Panc1 (cell line): Measurements from ENCODE around the gene ILK. TPM values are rescaled to one million over a fixed set of nuclear protein-coding genes. Genes with fewer than 3 reads are reported as not detected.
A peak's percentile ranks its signal among the peaks of the same experiment; 100 is the strongest.

ENCODE experiments used
- ATAC-seq: fragments of 200-7000 bp; cut with Tn5 transposase; 2 replicates; pipeline ENCODE4 v1.9.1; 2020; ENCODE audit warnings: mild to moderate bottlenecking, moderate library complexity
- BruUV-seq: library from RNA; stranded (reverse); fragments of 400-500 nt; replicated peaks from 2 replicates; lab custom pipeline; 2021; lab: Mats Ljungman, UMichigan
- CTCF ChIA-PET: fragments of 300-600 bp; sonication (Branson Sonifier 250); formaldehyde crosslinking; loops from one replicate; lab custom pipeline; 2022; ENCODE audit warnings: antibody characterized with exemption; lab: Charles Lee
- POLR2A ChIA-PET: fragments of 300-600 bp; sonication (Branson Sonifier 250); formaldehyde crosslinking; loops from one replicate; lab custom pipeline; 2022; ENCODE audit warnings: antibody characterized with exemption; lab: Charles Lee
- DNase-seq: peaks from one replicate; pipeline ENCODE4 v3.0.0-alpha.2; 2010; ENCODE audit warnings: low read depth, low spot score
- H3K27ac ChIP-seq: 2 replicates; pipeline ENCODE4 v1.5.1; 2011; ENCODE audit warnings: mild to moderate bottlenecking, low read length, inconsistent platforms
- H3K27me3 ChIP-seq: fragments of 200-500 bp; sonication (Bioruptor generic); 2 replicates; pipeline ENCODE4 v1.6.0; 2014; ENCODE audit warnings: low read length, inconsistent platforms; ENCODE audit not compliant: control insufficient read depth, insufficient read depth
- H3K36me3 ChIP-seq: fragments of 200-500 bp; sonication (Bioruptor generic); 2 replicates; pipeline ENCODE4 v1.5.1; 2014; ENCODE audit warnings: inconsistent platforms, mild to moderate bottlenecking, low read length, moderate library complexity; ENCODE audit not compliant: control insufficient read depth, insufficient read depth
- H3K4me1 ChIP-seq: 2 replicates; pipeline ENCODE4 v1.5.1; 2011; ENCODE audit warnings: inconsistent platforms, mild to moderate bottlenecking, low read length, moderate library complexity; ENCODE audit not compliant: control insufficient read depth, insufficient read depth
- H3K4me3 ChIP-seq, 2 experiments: 2 replicates each; pipeline ENCODE4 v1.5.1; 2011 to 2012; ENCODE audit warnings: low read depth in 2 of 2, low read length in 2 of 2, mild to moderate bottlenecking in 2 of 2, inconsistent platforms in 1 of 2, moderate library complexity in 1 of 2
- H3K9me3 ChIP-seq: fragments of 200-500 bp; sonication (Bioruptor generic); 2 replicates; pipeline ENCODE4 v1.5.1; 2014; ENCODE audit warnings: low read depth, mild to moderate bottlenecking, inconsistent platforms, low read length, moderate library complexity; ENCODE audit not compliant: control insufficient read depth, insufficient read depth
- POLR2AphosphoS5 ChIP-seq: IDR thresholded peaks from 2 replicates; pipeline ENCODE4 v1.6.1; 2012; ENCODE audit warnings: mild to moderate bottlenecking, low read depth, low read length, moderate library complexity
- SIN3A ChIP-seq: IDR thresholded peaks from 2 replicates; pipeline ENCODE4 v1.6.1; 2012; ENCODE audit warnings: low read depth, mild to moderate bottlenecking, low read length, moderate library complexity, borderline replicate concordance; ENCODE audit not compliant: insufficient read depth
- TCF7L2 ChIP-seq: IDR thresholded peaks from 2 replicates; pipeline ENCODE4 v1.6.1; 2011; ENCODE audit warnings: mild to moderate bottlenecking, low read depth, low read length, inconsistent platforms
- in situ Hi-C: cut with HindIII; loops from 2 replicates; pipeline ENCODE4 v1.10.0; 2016; ENCODE audit warnings: low sequenced_read_pairs, low pct_unique_long_range_greater_than_20kb
- intact Hi-C: fragments of 100-400 bp; cut with micrococcal nuclease; formaldehyde crosslinking; loops from one replicate; pipeline ENCODE4 v1.10.0; 2022; ENCODE audit not compliant: unreplicated experiment
- total RNA-seq: library from RNA; stranded (reverse); gene quantifications from one replicate; pipeline ENCODE4 v1.2.1, GENCODE V29; 2021; ENCODE audit not compliant: unreplicated experiment
- TF ChIP-seq, protein P1 (sequence below), 2 experiments: IDR thresholded peaks; 2 replicates each; pipeline ENCODE4 v1.6.1; 2011 to 2012; ENCODE audit warnings: low read depth in 2 of 2, control low read depth in 1 of 2, low read length in 1 of 2, mild to moderate bottlenecking in 1 of 2, moderate library complexity in 1 of 2; ENCODE audit not compliant: insufficient read depth in 1 of 2
- TF ChIP-seq, protein P2 (sequence below): fragments of 450-650 bp; IDR thresholded peaks from 2 replicates; pipeline ENCODE4 v1.5.1; 2017; ENCODE audit warnings: mild to moderate bottlenecking

ILK gene
- total RNA-seq, 1 experiment from 2014 or later = 204 TPM

DNA sequence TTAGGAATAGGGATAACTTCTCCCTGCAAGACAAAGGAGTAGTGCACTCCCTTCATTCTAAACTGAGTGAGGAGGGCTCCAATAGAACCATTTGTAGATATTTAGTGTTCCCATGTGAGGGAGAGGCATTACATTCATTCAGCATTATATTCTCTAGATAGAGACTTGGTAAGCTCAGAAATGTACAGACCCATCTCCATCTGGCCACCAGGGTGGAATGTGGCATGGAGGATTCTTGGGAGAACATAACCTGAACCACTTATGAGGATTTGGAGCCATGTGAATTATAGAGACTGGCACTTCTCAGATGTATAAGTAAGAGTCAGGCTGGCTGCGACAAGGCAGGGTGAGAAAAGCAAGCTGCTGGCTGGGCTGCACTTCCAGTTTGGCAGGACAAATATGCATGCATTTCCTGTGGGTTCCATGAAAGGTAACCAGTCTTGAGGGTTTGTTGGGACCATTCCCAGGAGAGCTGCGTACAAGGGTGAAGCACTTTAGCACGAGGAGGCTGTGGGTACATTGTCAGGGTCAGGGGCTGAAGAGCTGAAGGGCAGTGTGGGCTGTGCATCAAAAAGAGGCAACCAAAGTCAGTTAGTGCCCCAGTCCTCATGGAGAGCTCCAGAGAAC, 9.3 kb upstream of the ILK start:
- no TSS peak for BruUV-seq
- POLR2A ChIA-PET = interaction anchor here (0.6 kb wide), 1 partner anchor 9 kb away, joined by 6 read pairs; no protein-coding TSS in a partner anchor
- Histone ChIP-seq H3K4me1 (no peaks in the 10 kb centered on the region), H3K9me3 (no peaks in the 10 kb centered on the region), H3K36me3 (peaks cover 11% of the 10 kb centered on the region), H3K4me3 (no peak overlapping the region), H3K27ac (no peak overlapping the region), H3K27me3 (no peaks in the 10 kb centered on the region)
- intact Hi-C loops (no loop called here), in situ Hi-C loops (no loop called here)
- DNase-seq (no peak), ATAC-seq (0 out of 2 replicates have a peak, but pooled peaks have one; percentile 30)
- TF ChIP-seq SIN3A (no peak), POLR2AphosphoS5 (no peak), TCF7L2 (no peak)
- TF ChIP-seq, protein P1, sequence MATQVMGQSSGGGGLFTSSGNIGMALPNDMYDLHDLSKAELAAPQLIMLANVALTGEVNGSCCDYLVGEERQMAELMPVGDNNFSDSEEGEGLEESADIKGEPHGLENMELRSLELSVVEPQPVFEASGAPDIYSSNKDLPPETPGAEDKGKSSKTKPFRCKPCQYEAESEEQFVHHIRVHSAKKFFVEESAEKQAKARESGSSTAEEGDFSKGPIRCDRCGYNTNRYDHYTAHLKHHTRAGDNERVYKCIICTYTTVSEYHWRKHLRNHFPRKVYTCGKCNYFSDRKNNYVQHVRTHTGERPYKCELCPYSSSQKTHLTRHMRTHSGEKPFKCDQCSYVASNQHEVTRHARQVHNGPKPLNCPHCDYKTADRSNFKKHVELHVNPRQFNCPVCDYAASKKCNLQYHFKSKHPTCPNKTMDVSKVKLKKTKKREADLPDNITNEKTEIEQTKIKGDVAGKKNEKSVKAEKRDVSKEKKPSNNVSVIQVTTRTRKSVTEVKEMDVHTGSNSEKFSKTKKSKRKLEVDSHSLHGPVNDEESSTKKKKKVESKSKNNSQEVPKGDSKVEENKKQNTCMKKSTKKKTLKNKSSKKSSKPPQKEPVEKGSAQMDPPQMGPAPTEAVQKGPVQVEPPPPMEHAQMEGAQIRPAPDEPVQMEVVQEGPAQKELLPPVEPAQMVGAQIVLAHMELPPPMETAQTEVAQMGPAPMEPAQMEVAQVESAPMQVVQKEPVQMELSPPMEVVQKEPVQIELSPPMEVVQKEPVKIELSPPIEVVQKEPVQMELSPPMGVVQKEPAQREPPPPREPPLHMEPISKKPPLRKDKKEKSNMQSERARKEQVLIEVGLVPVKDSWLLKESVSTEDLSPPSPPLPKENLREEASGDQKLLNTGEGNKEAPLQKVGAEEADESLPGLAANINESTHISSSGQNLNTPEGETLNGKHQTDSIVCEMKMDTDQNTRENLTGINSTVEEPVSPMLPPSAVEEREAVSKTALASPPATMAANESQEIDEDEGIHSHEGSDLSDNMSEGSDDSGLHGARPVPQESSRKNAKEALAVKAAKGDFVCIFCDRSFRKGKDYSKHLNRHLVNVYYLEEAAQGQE (IDR thresholded peaks at IDR 0.05; ENCODE audit: insufficient read depth in 1 of 2, low read depth in 2 of 2, low read length in 1 of 2) = no peak
- TF ChIP-seq, protein P2, sequence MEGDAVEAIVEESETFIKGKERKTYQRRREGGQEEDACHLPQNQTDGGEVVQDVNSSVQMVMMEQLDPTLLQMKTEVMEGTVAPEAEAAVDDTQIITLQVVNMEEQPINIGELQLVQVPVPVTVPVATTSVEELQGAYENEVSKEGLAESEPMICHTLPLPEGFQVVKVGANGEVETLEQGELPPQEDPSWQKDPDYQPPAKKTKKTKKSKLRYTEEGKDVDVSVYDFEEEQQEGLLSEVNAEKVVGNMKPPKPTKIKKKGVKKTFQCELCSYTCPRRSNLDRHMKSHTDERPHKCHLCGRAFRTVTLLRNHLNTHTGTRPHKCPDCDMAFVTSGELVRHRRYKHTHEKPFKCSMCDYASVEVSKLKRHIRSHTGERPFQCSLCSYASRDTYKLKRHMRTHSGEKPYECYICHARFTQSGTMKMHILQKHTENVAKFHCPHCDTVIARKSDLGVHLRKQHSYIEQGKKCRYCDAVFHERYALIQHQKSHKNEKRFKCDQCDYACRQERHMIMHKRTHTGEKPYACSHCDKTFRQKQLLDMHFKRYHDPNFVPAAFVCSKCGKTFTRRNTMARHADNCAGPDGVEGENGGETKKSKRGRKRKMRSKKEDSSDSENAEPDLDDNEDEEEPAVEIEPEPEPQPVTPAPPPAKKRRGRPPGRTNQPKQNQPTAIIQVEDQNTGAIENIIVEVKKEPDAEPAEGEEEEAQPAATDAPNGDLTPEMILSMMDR = no peak
- CTCF ChIA-PET = no interaction called here

DNA sequence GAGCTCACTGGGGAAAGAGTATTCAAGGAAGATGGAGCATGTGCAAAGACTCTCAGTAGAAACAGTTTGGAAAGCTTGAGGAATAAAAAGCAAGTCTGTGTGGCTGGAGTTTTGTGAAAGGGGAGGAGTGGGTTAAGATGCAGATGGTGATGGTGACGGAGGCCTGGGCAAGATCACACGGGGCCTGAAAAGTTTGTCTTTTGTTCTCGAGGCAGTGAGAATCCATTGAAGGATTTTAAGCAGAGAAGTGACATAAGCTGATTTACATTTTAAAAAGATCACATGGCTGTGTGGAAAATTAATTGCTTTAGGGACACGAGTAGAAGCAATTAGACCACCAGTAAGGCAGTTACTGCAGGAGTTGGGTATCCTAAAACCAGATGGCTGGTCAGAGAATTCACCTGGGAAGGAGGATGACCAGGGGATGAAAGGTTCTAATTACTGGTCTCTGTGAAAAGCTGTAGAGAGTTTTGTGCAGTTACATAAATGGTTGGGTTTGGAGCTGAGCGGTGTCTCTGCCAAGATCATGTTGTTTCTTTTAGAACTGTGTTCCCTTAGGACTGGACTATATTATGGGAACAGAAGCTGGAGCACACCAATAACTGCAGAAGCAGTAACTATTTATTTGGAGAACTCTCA, 7.2 kb upstream of the ILK start:
- peaks cover 17% of the 10 kb centered on the region for H3K36me3 ChIP-seq
- no peaks in the 10 kb centered on the region for H3K4me1 ChIP-seq
- in situ Hi-C loops (no loop called here), intact Hi-C loops (loop anchor here (5.0 kb wide), 1 partner anchor 64 kb away; no protein-coding TSS in a partner anchor)
- DNase-seq (no peak), ATAC-seq (no peak)
- CTCF ChIA-PET = no interaction called here
- H3K9me3 ChIP-seq = no peaks in the 10 kb centered on the region
- H3K4me3 ChIP-seq = no peak overlapping the region
- POLR2A ChIA-PET = no interaction called here
- no peak for TF ChIP-seq SIN3A
- TF ChIP-seq, protein P1 (IDR thresholded peaks at IDR 0.05; ENCODE audit: insufficient read depth in 1 of 2, low read depth in 2 of 2, low read length in 1 of 2) = no peak
- TF ChIP-seq TCF7L2 = no peak
- TF ChIP-seq, protein P2 = no peak
- no peak for TF ChIP-seq POLR2AphosphoS5
- no peak overlapping the region for H3K27ac ChIP-seq
- no peaks in the 10 kb centered on the region for H3K27me3 ChIP-seq
- BruUV-seq = no TSS peak
